Measurements from ENCODE around the gene ATP5F1D. TPM values are rescaled to one million over a fixed set of nuclear protein-coding genes. Genes with fewer than 3 reads are reported as not detected.
"Not testable (repeated sequence)": the region's sequence is repeated elsewhere in the genome, so short reads cannot be mapped to it uniquely, and the experiment has no call there.

The ATP5F1D gene
- total RNA-seq, 1 donor from 2014 or later, result 28.9 TPM

- not testable (repeated sequence) for DNase-seq (ENCODE audit: low read depth, low spot score)
Observed at GRCh38 chr19:1246265-1247087, 4.9 kb downstream of the ATP5F1D start.

- no peak for DNase-seq (ENCODE audit: low read depth, low spot score)
Observed at GRCh38 chr19:1247748-1248138, 6.2 kb downstream of the ATP5F1D start.

- no peak for DNase-seq (ENCODE audit: low read depth, low spot score)
Observed at GRCh38 chr19:1248139-1248785, 6.7 kb downstream of the ATP5F1D start, which contains the start of gene MIDN. MIDN (plus strand) TSS chr19:1248583; CDS start chr19:1250297, 1,714 bp downstream.

- no peak for DNase-seq (ENCODE audit: low read depth, low spot score)
Observed at GRCh38 chr19:1248786-1249297, 7.3 kb downstream of the ATP5F1D start.

- no peak for DNase-seq (ENCODE audit: low read depth, low spot score)
Observed at GRCh38 chr19:1249298-1249989, 7.9 kb downstream of the ATP5F1D start.

- DNase-seq (ENCODE audit: low read depth, low spot score), result no peak
Observed at GRCh38 chr19:1249990-1250436, 8.5 kb downstream of the ATP5F1D start.

- no peak for DNase-seq (ENCODE audit: low read depth, low spot score)
Observed at GRCh38 chr19:1250437-1251260, 9.1 kb downstream of the ATP5F1D start.

- DNase-seq (ENCODE audit: low read depth, low spot score), result no peak
Observed at GRCh38 chr19:1251330-1252220, 10.0 kb downstream of the ATP5F1D start.

GRCh38 chr19:1252221-1252820 is 10.8 kb downstream of the ATP5F1D start:
- DNase-seq (ENCODE audit: low read depth, low spot score), result no peak

GRCh38 chr19:1252821-1253513 is 11.4 kb downstream of the ATP5F1D start:
- no peak for DNase-seq (ENCODE audit: low read depth, low spot score)

- no peak for DNase-seq (ENCODE audit: low read depth, low spot score)
Observed at GRCh38 chr19:1253514-1254080, 12.0 kb downstream of the ATP5F1D start.

- no peak for DNase-seq (ENCODE audit: low read depth, low spot score)
Observed at GRCh38 chr19:1254081-1254527, 12.6 kb downstream of the ATP5F1D start.

- DNase-seq (ENCODE audit: low read depth, low spot score), result no peak
Observed at GRCh38 chr19:1254530-1255185, 13.1 kb downstream of the ATP5F1D start.

- DNase-seq (ENCODE audit: low read depth, low spot score), result no peak
Observed at GRCh38 chr19:1255186-1256161, 13.9 kb downstream of the ATP5F1D start.

GRCh38 chr19:1256646-1257474 is 15.3 kb downstream of the ATP5F1D start:
- DNase-seq (ENCODE audit: low read depth, low spot score), result no peak

Measured in pulmonary artery endothelial cell (primary cell).